Chondrocyte (in vitro differentiated cells): ENCODE data around the gene BBX. TPM values are rescaled to one million over a fixed set of nuclear protein-coding genes. Genes with fewer than 3 reads are reported as not detected.

ENCODE experiments used
- DNase-seq: peaks from one replicate; pipeline ENCODE4 v3.0.0; 2021; ENCODE audit warnings: mixed read lengths, low spot score
- H3K27ac Mint-ChIP-seq: one replicate; pipeline ENCODE4 v1.8.0; 2021; ENCODE audit warnings: mild to moderate bottlenecking, moderate library complexity, mixed read lengths; ENCODE audit not compliant: unreplicated experiment
- H3K27me3 Mint-ChIP-seq: 2 replicates; pipeline ENCODE4 v1.8.0; 2021; ENCODE audit warnings: low read depth, mixed read lengths
- H3K36me3 Mint-ChIP-seq: 2 replicates; pipeline ENCODE4 v1.8.0; 2021; ENCODE audit warnings: low read depth, mixed read lengths
- H3K4me1 Mint-ChIP-seq: 2 replicates; pipeline ENCODE4 v1.8.0; 2021; ENCODE audit warnings: low read depth, mild to moderate bottlenecking, mixed read lengths
- H3K4me3 Mint-ChIP-seq: one replicate; pipeline ENCODE4 v1.8.0; 2021; ENCODE audit warnings: mild to moderate bottlenecking, moderate library complexity, mixed read lengths; ENCODE audit not compliant: unreplicated experiment
- H3K9me3 Mint-ChIP-seq: 2 replicates; pipeline ENCODE4 v1.8.0; 2021; ENCODE audit warnings: low read depth, mixed read lengths
- total RNA-seq: library from RNA; stranded (reverse); gene quantifications from 3 replicates; pipeline ENCODE4 v1.2.1, GENCODE V29; 2021
- TF ChIP-seq, protein P1 (sequence below): fragments of 200-600 bp; sonication (generic); IDR thresholded peaks from 2 replicates; pipeline ENCODE4 v1.5.0; 2021; ENCODE audit warnings: antibody characterized with exemption, mild to moderate bottlenecking, moderate library complexity

The BBX gene
- total RNA-seq, 1 donor from 2014 or later: 69.6 TPM

GRCh38 chr3:107531917-107532469, 9.2 kb downstream of the BBX start:
- Mint-ChIP-seq H3K4me1 (peaks cover under 1% of the 10 kb centered on the region), H3K36me3 (peaks cover 8% of the 10 kb centered on the region), H3K27me3 (no peaks in the 10 kb centered on the region), H3K4me3 (no peak overlapping the region), H3K9me3 (no peaks in the 10 kb centered on the region), H3K27ac (no peak overlapping the region)
- TF ChIP-seq, protein P1, sequence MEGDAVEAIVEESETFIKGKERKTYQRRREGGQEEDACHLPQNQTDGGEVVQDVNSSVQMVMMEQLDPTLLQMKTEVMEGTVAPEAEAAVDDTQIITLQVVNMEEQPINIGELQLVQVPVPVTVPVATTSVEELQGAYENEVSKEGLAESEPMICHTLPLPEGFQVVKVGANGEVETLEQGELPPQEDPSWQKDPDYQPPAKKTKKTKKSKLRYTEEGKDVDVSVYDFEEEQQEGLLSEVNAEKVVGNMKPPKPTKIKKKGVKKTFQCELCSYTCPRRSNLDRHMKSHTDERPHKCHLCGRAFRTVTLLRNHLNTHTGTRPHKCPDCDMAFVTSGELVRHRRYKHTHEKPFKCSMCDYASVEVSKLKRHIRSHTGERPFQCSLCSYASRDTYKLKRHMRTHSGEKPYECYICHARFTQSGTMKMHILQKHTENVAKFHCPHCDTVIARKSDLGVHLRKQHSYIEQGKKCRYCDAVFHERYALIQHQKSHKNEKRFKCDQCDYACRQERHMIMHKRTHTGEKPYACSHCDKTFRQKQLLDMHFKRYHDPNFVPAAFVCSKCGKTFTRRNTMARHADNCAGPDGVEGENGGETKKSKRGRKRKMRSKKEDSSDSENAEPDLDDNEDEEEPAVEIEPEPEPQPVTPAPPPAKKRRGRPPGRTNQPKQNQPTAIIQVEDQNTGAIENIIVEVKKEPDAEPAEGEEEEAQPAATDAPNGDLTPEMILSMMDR: no peak
- no peak for DNase-seq

DNA sequence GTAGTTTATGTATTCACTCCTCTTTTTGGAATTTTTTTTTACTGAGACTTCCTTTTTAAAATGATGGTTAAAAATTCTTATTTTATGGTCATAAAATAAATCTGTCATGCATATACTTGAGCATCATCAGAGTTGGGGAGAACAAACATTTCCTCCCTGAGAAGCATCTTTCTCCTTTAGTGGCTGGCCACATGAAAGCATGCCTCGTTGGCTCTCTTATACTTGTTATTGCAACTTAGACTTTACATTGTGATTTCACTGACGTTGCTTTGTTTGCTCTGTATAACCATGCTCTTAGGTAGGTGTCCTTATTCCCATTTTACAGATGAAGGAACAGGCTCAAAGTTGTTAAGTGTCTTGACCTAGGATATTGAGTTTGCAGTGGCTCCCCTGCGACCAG, 18.1 kb downstream of the BBX start:
- Mint-ChIP-seq H3K9me3 (no peaks in the 10 kb centered on the region), H3K4me1 (peaks cover 3% of the 10 kb centered on the region), H3K4me3 (no peak overlapping the region), H3K36me3 (no peaks in the 10 kb centered on the region), H3K27me3 (no peaks in the 10 kb centered on the region), H3K27ac (no peak overlapping the region)
- TF ChIP-seq, protein P1: no peak
- DNase-seq: no peak

DNA sequence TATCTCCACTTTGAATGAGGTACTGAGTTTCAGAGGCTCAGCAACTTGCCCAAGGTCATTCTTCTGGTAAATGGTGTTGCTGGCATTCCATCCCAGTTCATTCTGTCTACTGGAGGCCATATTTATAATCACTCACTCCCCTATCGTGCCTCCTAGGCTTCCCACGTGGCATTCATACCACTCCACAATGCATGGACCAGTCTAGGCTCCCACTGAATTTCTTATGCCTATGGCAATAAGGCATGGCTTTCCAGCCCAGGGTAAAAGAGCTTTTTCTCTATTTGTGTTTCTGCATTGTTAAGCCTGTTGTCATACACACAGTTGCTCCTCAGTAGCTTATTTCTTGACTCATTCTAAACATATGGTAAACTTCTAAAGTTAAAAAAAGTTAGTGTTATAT, 19.9 kb downstream of the BBX start:
- Mint-ChIP-seq H3K4me3 (no peak overlapping the region), H3K9me3 (no peaks in the 10 kb centered on the region), H3K27me3 (no peaks in the 10 kb centered on the region), H3K4me1 (peaks cover under 1% of the 10 kb centered on the region), H3K27ac (peak overlapping the region; percentile 19), H3K36me3 (no peaks in the 10 kb centered on the region)
- TF ChIP-seq, protein P1: no peak
- no peak for DNase-seq

DNA sequence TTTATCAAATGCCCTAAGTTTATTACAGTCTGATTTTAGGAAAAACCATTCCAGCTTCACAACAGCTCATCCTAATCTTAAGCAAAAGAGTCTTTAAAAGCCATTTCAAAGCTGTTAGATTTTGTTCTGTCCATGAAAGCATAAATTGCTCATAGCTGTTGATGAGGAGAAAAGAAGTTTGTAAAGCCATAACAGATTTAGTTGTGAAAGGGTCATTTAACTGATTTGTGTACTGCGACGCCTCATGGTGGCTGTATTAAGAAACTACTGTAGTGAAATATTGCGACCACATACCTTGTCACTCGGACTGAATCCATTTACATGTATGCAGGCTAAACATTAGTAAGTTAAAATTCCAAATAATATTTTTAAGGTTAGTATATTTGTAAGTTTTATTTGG, 20.9 kb downstream of the BBX start:
- H3K4me1 Mint-ChIP-seq: no peaks in the 10 kb centered on the region
- H3K9me3 Mint-ChIP-seq: peaks cover 4% of the 10 kb centered on the region
- H3K27ac Mint-ChIP-seq: no peak overlapping the region
- TF ChIP-seq, protein P1: peak; percentile 69
- H3K36me3 Mint-ChIP-seq: peaks cover 2% of the 10 kb centered on the region
- DNase-seq: no peak
- H3K4me3 Mint-ChIP-seq: no peak overlapping the region
- no peaks in the 10 kb centered on the region for H3K27me3 Mint-ChIP-seq

DNA sequence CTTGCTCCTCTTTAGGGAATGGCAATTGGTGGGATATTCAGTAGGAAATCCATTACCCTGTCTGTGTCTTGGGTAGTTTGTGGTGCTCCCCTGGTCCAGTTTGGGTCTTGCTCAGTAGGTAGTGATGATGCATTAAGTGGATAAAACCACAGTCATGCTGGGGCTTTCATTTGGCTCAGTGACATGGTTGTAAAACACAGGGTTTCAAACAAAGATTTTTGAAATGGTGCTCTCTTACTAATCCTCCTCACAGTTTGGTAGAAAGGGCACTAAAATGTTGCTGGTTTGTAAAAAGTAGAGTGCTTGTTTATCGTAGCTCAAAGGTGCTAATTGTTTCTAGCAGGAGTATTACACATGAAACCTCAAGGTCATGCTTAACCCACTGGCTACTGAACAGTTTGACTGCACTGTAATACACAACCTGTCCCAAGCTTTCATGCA, 22.9 kb downstream of the BBX start:
- peaks cover 5% of the 10 kb centered on the region for H3K9me3 Mint-ChIP-seq
- H3K4me1 Mint-ChIP-seq: no peaks in the 10 kb centered on the region
- no peak overlapping the region for H3K4me3 Mint-ChIP-seq
- H3K27me3 Mint-ChIP-seq: no peaks in the 10 kb centered on the region
- DNase-seq: no peak
- H3K27ac Mint-ChIP-seq: no peak overlapping the region
- peaks cover 4% of the 10 kb centered on the region for H3K36me3 Mint-ChIP-seq
- TF ChIP-seq, protein P1: no peak
